HG03025 (cell line): ENCODE results near the gene UBLCP1.

Experiments
- ATAC-seq: cut with Tn5 transposase; IDR thresholded peaks from one replicate; pipeline ENCODE4 v1.9.1; 2021; ENCODE audit warnings: mild to moderate bottlenecking, moderate library complexity; ENCODE audit not compliant: unreplicated experiment, low FRiP score

The UBLCP1 gene

DNA sequence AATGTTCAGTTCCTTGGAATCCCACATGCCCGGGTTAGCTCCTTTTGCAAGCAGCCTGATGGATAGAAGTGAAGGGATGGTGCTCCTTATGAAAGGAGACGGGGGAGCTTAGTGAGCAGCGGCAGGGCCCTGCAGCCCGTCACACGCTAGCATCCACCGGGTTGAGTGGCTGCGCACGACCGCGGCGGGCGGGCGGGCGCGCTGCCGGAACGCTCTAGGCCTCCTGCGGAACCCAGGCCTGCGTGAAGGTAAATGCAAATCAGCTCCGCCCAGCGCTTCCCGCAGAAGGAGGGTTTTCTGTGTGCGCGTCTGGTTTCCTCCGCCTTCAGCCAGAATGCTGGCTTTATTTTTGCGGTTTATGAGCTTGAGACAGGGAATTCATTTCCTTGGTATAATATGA lies 47.4 kb downstream of the UBLCP1 start:
- ATAC-seq, result no peak

DNA sequence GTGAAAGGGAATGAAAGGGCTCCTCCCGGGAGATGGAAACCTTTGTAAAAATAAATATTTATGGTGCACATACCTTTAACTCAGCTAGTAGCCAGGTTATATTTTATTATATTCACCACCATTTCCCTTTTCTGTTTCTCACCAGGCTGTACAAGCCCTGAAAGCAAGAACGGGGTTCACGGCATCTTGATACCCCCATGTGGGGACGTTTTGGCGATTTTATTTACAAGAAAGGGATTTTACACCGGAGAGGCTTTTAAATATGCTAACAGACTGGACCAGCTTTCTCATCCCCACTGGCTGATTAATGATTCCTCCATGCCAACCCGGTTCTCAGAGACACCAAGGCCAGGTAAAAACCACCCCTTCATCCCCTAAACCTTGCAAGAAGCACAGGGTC lies 48.0 kb downstream of the UBLCP1 start:
- no peak for ATAC-seq

DNA sequence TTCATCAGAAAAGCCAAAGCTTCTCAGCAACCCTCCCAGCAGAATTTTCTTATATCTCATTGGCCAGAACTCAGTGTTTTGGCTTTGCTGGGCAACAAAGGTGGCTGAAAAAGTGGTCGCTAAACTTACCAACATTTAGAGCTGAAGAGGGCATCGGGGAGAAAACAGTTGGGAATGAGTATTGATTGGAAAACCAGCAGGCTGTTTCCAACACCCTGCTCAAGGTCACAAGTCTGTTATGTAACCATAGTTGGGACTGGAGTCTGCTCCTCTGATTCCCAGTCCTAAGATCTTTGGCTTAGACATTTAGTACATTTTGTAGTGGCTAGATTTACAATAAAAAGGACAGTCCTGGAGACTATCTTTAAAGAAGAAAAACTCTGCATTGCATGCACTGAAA lies 50.1 kb downstream of the UBLCP1 start:
- ATAC-seq, result no peak

- no peak for ATAC-seq
Observed at GRCh38 chr5:159316519-159317383, 53.7 kb downstream of the UBLCP1 start.

DNA sequence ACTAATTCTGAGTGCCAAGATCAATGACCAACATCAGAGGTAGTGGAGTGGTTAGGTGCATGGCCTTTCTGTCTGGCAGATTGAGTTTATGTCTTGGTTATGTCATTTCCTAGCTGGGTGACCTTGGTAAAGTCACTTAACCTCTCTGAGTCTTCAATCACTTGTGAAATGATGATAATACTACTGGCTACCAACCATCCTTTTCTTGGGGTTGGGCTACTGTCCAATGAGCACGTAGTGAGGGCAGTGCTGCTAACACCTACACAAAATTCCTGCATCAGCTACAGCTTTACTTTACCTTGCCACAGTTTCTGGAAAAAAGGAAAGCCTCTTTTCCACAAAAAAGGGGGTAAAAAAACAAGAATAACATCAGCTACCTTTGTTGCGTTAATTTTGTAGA lies 54.8 kb downstream of the UBLCP1 start:
- no peak for ATAC-seq

DNA sequence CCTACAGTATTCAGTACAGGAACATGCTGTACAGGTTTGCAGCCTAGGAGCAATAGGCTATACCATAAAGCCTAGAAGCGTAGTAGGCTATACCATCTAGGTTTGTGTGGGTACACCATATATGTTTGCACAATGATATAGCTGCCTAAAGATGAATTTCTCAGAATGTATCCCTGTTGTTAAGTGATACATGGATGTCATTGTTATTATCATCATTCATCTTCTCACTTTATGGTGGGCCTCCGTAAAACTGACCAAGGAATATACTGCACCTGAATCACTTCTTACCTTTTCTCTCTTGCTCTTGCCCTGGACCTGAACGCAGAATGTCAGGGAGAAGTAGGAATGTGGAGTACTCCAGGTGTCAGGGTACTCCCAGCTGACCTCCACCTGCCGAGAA lies 55.4 kb downstream of the UBLCP1 start:
- ATAC-seq, result no peak

DNA sequence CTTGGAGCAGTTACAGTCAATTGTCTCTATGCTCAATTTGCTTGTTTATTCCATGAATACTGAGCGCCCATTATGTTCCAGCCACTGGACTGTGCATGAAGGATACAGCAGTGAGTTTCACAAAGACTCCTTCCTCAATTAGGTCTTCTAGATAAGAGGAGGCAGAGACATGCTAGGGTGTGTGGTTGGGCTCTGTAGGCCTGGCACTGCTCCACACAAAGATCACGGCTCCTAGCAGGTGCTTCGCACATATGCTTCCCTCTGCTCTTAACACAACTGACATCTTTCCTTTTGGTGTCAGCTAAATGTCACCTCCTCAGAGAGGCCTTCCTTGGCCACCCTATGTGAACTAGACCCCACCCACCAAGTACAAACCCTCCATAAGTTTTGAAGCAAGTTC lies 56.3 kb downstream of the UBLCP1 start:
- ATAC-seq, result no peak

DNA sequence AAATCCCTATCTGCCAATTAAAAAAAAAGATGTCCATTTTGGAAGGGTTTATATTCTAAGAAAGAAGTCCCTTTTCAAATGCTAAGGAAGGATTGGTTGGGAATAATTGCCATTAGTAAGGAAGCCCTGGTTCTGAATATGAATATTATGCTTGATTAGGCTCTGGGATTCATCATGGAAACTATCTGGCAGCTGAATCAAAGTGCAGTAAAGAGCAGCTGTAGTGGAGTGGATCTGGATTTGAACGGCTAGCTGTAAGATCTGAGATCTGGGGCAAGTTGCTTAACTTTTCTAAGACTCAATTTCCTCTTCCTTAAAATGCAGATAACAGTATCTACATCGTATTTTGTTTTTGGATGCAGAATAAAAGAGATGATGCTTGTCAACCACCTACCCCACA lies 56.7 kb downstream of the UBLCP1 start:
- ATAC-seq, result no peak

DNA sequence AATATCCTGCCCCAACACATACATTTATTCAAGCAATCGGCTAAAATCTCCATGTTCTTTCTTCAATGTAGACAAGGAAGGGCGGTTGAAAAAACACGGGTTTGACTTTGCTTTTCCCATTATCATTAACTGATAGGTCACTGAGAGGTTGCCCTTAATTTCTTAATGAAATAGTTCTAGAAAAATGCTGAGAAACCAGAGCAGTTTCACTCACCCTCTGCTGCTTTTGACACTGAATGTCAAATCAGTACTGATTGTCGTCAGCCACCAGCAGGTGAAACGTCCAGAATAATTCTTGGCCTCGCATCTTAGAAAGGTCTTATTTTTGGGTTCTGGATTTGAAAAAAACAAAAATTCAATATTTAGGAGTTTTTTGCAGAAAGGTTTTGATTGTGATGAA lies 59.1 kb downstream of the UBLCP1 start:
- no peak for ATAC-seq

DNA sequence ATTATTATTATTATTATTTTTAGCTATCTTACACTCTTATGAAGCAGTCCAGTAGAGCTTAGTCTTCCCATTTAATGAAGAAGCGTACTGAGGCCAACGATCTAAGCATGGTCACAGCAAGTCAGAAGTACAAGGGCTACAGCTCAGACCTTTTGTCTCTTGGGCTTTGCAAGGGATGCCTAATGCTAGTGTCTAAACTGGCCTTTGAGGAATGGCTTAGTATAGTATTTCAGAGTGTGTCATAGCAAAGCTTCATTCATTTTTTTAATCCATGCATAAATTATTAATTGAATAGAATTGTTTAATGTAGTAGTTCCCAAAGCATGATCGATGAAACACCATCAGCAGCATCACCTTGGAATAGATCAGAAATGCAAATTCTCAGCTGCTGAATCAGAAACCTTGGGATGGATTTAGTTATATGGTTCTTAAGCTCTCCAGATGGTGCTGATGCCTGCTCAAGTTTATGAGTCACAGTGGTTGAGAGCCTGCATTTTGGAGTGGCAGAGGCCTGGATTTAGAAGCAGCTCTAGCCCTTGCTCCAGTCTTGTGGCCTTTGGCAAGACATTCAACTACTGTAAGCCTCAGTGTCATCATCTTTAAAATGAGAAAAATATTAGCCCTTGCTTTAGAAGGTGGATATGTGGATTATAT lies 61.1 kb downstream of the UBLCP1 start:
- ATAC-seq, result no peak

DNA sequence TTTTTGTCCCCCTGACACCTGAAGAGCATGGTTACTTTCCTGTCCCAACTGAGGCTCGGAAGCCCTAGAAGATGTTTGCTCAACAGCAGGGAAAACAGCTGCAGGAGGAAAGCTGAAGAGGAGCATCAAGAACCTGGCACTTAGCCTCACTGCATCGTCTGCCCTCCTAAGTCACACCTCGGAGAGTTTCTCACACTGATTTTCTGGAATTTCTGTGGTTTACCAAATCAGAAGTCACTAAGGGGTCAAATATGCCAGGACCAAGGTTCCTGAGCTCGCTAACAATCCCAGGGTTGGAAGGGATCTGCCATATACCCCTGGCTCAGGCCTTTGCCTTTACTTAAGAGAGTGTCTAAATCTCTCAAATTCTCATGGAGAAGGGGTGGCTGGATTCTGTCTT lies 61.9 kb downstream of the UBLCP1 start:
- no peak for ATAC-seq

DNA sequence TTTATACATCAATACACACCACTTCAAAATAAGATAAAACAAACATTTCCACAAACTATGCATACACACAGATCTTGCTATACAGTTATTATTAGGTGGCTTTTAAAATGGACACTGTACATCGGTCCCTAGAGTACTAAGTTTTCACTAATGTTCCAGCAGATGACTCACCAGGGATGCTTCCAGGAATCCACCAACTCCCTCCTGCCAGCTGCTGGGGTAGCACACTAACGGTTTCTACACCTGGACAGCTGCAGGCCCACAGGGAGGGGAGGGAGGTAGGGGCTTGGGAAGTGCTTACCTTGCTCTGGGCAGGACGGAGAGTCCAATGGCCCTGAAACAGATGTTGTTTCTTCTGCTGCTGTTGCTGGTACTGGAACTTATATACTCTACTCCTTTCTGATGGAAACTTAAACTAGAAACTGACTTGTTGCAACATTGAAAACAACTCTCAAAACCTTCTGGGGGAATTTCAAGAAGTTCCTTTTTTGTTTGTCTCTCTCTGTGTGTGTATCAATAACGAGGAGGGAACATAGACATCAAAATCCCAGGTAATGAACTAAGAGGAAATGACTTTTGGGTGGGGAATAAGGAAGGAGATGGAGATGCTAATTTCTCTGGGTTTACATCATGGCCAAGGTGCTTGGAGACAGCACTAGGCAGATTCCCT lies 67.2 kb downstream of the UBLCP1 start, which contains the start of gene IL12B:
Gene IL12B (minus strand): TSS at position 357 of the 670 bp plus-strand sequence. CDS start 3,705 bp downstream, outside the sequence.
- ATAC-seq, result no peak

DNA sequence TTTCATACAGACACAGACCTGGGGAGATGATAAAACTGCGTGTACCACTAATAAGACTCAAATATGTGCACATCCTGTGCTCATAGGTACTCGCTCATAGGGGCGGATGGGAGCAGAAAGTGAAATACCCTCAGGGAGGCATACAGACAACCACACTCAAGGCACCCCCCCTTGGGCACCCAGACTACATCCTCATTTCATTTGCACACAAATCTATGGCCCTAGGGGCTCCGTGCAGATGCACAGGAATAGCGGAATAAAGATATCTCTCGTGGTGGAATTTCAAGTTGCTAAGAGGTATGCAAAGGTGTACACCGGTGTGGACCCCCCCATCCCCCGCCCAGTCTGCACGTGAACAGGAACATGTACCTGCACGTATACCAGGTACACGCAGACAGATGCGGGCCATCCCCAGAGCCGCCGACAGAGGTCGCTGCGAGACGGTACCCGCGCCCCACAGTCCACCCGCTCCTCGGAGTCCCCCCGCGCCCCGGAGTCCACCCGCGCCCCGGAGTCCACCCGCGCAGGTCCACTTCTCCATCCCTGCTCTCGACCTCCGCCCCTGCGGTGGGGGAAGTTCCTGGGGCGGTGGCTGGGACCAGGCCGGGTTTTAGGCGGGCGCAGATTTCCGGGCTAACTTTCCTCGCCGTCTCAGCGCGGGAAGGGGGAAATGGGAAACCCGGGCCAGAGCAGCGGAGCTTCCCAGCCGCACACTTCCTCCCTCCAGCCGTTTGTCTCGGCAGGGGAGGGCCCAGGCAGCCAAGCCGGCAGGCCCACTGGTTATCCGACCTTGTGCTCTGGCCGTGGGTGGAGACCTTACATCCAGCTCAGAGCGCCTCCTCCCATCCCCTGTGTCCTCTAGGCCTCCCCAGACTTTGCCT lies 68.2 kb downstream of the UBLCP1 start:
- ATAC-seq, result peak; percentile 52

DNA sequence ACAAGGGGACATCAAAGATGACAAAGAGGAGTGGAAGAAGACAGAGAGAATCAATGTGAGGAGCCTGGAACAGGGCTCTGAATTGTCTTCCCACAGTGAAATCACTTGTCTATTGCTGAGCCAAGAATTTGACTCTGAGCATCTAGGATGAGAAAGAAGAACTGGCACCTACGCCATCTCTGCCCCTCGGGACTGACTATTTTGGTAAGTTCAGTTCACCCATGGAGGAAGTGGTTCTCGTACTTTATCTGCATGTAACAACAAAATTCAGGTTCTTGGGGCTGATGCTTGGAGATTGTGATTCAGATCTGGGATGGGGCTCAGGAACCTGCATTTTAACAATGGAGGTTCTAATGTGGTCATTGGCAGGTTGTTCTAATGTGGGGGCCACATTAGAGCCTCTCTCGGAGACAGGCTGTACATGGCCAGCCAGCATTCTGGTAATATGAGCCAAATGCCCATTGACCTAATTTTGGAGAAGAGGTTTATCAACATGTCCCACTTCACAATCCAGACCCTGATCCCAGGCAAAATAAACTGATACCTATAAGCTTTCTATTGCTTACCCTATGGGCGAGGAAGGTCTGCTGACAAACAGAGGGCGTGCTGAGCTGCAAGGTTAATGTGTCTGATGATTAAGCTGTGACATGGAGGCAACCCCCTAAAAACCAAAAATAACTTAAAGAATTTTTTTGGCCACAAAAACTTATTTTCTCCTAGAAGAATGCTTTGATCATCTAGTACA lies 69.9 kb downstream of the UBLCP1 start:
- no peak for ATAC-seq

DNA sequence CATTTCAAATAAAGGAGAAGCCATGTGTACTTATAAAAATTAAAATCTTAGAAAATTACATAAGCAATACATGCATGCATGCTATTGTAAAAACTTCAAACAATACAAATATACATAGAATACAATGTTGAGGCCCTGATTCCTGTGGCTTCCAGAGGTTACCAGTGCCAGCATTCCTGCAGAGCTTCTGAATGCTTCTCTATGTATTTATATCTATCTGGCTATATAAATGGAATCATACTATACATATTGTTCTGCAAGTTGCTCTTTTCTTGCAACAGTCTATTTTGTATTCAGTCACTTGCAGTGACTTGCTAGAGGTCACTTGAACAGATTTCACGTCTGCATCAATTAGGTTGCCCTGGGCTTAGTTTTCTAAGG lies 70.4 kb downstream of the UBLCP1 start:
- no peak for ATAC-seq
